Measurements from ENCODE around the gene GPR85. TPM values are rescaled to one million over a fixed set of nuclear protein-coding genes. Genes with fewer than 3 reads are reported as not detected.

The GPR85 gene
- total RNA-seq, 2 donors from 2014 or later = not detected

GRCh38 chr7:113099284-113099919, 12.8 kb upstream of the GPR85 start:
- no peaks in the 10 kb centered on the region for H3K4me1 Mint-ChIP-seq
- no peak for ATAC-seq
- no peak overlapping the region for H3K27ac Mint-ChIP-seq
- H3K9me3 ChIP-seq (ENCODE audit: control insufficient read depth, low read length, poor library complexity, severe bottlenecking) = no peaks in the 10 kb centered on the region
- peaks cover 44% of the 10 kb centered on the region for H3K27me3 Mint-ChIP-seq
- H3K4me3 Mint-ChIP-seq = no peak overlapping the region
- DNase-seq = no peak
- peaks cover 5% of the 10 kb centered on the region for H3K36me3 Mint-ChIP-seq (ENCODE audit: low read depth)

DNA sequence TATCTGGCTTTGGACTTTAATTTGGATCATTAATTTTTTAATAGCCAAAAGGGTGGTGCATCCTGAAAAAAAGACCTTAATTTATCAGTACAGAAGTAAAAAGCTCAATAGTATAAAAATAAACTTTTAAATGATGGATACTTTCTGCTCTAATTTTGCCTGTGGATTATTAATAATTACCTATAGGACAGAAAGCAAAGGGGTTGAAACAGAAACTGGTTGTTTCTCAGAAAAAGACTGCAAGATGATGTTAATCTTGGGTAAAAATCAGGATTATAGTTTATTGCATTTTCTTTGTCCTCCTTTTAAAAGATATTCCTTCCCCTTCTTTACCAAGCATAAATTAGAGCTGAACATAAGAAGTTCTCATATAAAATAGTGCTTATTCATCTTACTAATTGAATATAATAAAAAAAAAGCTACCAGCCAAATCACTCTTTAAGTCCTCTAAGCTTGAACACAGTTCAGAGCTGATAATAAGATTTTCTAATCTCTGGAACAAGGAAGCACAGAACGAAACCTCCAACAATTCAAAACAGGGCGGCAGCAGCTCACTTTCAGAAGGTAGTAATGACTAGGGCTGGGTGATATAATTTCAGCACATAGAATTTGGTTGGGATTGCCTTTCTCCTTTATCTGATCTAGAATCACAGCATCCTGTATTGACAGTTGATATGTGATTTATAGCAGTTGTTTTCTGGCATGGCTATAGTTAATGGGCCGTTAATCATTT, 8.1 kb upstream of the GPR85 start:
- H3K4me3 Mint-ChIP-seq = no peak overlapping the region
- no peak for DNase-seq
- no peaks in the 10 kb centered on the region for H3K4me1 Mint-ChIP-seq

DNA sequence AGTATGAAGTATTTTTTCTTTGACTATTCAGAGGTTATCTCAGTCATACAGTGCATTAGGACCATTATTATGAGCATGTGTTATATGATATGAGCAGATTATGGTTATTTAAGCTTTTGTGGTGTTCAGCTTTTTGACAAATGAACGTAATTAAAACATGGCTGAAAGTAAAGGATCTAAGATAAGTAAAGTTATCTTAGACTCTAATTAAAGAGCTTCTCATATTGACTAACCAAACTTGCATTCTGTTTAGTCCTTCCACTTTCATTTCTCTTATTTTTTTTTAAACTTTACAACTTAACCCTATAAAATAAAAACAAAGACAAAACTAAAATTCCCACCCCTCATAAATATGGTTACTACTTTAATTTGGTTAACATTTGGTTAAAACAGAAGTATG, 6.9 kb upstream of the GPR85 start:
- H3K4me3 Mint-ChIP-seq = no peak overlapping the region
- no peak overlapping the region for H3K27ac Mint-ChIP-seq
- no peaks in the 10 kb centered on the region for H3K9me3 ChIP-seq (ENCODE audit: control insufficient read depth, low read length, poor library complexity, severe bottlenecking)
- no peaks in the 10 kb centered on the region for H3K36me3 Mint-ChIP-seq (ENCODE audit: low read depth)
- H3K27me3 Mint-ChIP-seq = peaks cover 48% of the 10 kb centered on the region
- DNase-seq (no peak), ATAC-seq (no peak)
- no peaks in the 10 kb centered on the region for H3K4me1 Mint-ChIP-seq

More for the DNA sequence above, 8.1 kb upstream of the GPR85 start:
- Mint-ChIP-seq H3K27me3 (peaks cover 48% of the 10 kb centered on the region), H3K27ac (no peak overlapping the region), H3K36me3 (ENCODE audit: low read depth) (no peaks in the 10 kb centered on the region)
- H3K9me3 ChIP-seq (ENCODE audit: control insufficient read depth, low read length, poor library complexity, severe bottlenecking) = no peaks in the 10 kb centered on the region
- no peak for ATAC-seq

GRCh38 chr7:113092762-113093161, 6.1 kb upstream of the GPR85 start:
- H3K4me3 Mint-ChIP-seq = no peak overlapping the region
- DNase-seq = no peak
- H3K4me1 Mint-ChIP-seq = no peaks in the 10 kb centered on the region
- H3K27ac Mint-ChIP-seq = no peak overlapping the region
- H3K9me3 ChIP-seq (ENCODE audit: control insufficient read depth, low read length, poor library complexity, severe bottlenecking) = no peaks in the 10 kb centered on the region
- no peaks in the 10 kb centered on the region for H3K36me3 Mint-ChIP-seq (ENCODE audit: low read depth)
- peaks cover 56% of the 10 kb centered on the region for H3K27me3 Mint-ChIP-seq
- no peak for ATAC-seq

GRCh38 chr7:113087071-113087998, 708 bp upstream of the GPR85 start:
- ATAC-seq = peak; percentile 65

DNA sequence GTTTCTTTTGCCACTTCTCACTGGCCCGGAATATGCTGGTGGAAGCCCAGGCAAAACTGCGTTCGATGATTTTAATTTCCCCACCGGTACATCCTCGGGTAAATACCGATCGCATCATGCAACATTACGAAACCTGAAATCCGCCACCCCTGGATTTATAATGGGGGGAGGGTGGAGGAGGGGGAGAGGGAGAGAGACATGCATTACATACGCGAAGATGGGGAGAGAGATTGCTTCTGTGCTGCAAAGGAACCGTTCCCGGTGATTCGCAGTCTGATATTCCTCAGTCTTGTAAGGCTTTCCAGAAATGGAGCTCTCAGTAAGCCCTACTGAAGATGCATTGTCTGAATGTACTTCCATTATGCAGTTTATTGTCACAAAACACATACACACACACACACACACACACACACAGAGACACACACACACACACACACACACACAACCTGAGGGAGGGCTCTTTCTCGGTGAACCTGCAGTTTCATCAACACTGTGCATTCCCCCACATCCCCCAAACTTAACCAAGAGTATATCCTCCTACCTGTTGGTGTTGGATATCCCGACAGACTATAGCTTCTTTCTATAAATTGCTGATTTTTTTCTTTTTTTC, 741 bp downstream of the GPR85 start:
- H3K9me3 ChIP-seq (ENCODE audit: control insufficient read depth, low read length, poor library complexity, severe bottlenecking) = no peaks in the 10 kb centered on the region
- peak; percentile 23 for ATAC-seq
- H3K4me1 Mint-ChIP-seq = peaks cover 7% of the 10 kb centered on the region
- no peak for DNase-seq
- no peaks in the 10 kb centered on the region for H3K36me3 Mint-ChIP-seq (ENCODE audit: low read depth)
- H3K4me3 Mint-ChIP-seq = peak overlapping the region; percentile 63
- H3K27ac Mint-ChIP-seq = no peak overlapping the region
- H3K27me3 Mint-ChIP-seq = peaks cover 53% of the 10 kb centered on the region

More at GRCh38 chr7:113087071-113087998, 708 bp upstream of the GPR85 start:
- no peaks in the 10 kb centered on the region for H3K36me3 Mint-ChIP-seq (ENCODE audit: low read depth)
- no peak overlapping the region for H3K27ac Mint-ChIP-seq
- no peak for DNase-seq
- H3K9me3 ChIP-seq (ENCODE audit: control insufficient read depth, low read length, poor library complexity, severe bottlenecking) = no peaks in the 10 kb centered on the region
- no peak overlapping the region for H3K4me3 Mint-ChIP-seq
- peaks cover 7% of the 10 kb centered on the region for H3K4me1 Mint-ChIP-seq
- H3K27me3 Mint-ChIP-seq = peaks cover 55% of the 10 kb centered on the region

DNA sequence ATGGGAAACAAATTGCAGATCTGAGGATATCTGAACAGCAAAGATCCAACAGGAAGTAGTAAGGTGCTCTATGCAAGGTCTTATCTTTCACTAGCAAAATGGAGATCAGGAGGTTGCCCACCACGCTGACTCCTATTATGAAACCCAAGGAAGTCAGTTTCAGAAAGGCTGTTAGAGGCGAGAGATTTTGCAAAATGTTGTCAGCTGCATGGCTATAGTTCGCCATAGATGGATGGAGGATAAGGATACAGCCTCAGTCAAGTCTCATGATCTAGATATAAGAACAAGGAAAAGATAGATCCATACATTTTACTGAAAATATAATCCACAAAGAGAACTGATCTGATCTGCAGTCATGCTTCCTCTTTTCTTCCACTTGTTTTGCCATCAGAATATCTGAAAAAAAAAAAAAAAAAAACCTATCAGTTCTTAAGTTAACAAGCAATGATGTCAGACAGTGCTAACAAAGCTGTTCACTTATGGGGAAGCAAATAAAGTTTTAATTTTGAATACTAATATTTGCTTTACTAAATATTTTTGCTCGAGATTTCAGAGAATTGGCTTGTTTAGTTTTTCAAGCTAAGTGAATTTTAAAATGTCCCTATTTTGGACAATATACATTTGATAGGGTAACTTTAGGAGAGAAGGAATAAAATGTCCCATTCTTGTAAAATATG, 2.0 kb downstream of the GPR85 start:
- no peak overlapping the region for H3K4me3 Mint-ChIP-seq
- ATAC-seq (no peak), DNase-seq (no peak)
- H3K4me1 Mint-ChIP-seq = peaks cover 7% of the 10 kb centered on the region
- H3K27me3 Mint-ChIP-seq = peaks cover 58% of the 10 kb centered on the region
- H3K36me3 Mint-ChIP-seq (ENCODE audit: low read depth) = no peaks in the 10 kb centered on the region
- H3K9me3 ChIP-seq (ENCODE audit: control insufficient read depth, low read length, poor library complexity, severe bottlenecking) = no peaks in the 10 kb centered on the region
- H3K27ac Mint-ChIP-seq = no peak overlapping the region

GRCh38 chr7:113083816-113084495, 2.7 kb downstream of the GPR85 start:
- Mint-ChIP-seq H3K4me3 (no peak overlapping the region), H3K4me1 (peaks cover 7% of the 10 kb centered on the region), H3K27me3 (peaks cover 61% of the 10 kb centered on the region), H3K36me3 (ENCODE audit: low read depth) (no peaks in the 10 kb centered on the region), H3K27ac (no peak overlapping the region)
- H3K9me3 ChIP-seq (ENCODE audit: control insufficient read depth, low read length, poor library complexity, severe bottlenecking) = no peaks in the 10 kb centered on the region
- DNase-seq (no peak), ATAC-seq (no peak)

GRCh38 chr7:113083132-113083815, 3.4 kb downstream of the GPR85 start:
- peaks cover 7% of the 10 kb centered on the region for H3K4me1 Mint-ChIP-seq
- H3K9me3 ChIP-seq (ENCODE audit: control insufficient read depth, low read length, poor library complexity, severe bottlenecking) = no peaks in the 10 kb centered on the region
- no peaks in the 10 kb centered on the region for H3K36me3 Mint-ChIP-seq (ENCODE audit: low read depth)
- no peak for DNase-seq
- H3K4me3 Mint-ChIP-seq = no peak overlapping the region
- no peak for ATAC-seq
- peaks cover 58% of the 10 kb centered on the region for H3K27me3 Mint-ChIP-seq
- H3K27ac Mint-ChIP-seq = no peak overlapping the region

- no peaks in the 10 kb centered on the region for H3K9me3 ChIP-seq (ENCODE audit: control insufficient read depth, low read length, poor library complexity, severe bottlenecking)
- Mint-ChIP-seq H3K4me1 (no peaks in the 10 kb centered on the region), H3K36me3 (ENCODE audit: low read depth) (no peaks in the 10 kb centered on the region), H3K27ac (no peak overlapping the region), H3K4me3 (no peak overlapping the region), H3K27me3 (peaks cover 26% of the 10 kb centered on the region)
- DNase-seq (no peak), ATAC-seq (no peak)
These were observed 8.3 kb downstream of the GPR85 start for GRCh38 chr7:113078331-113078730.

- no peaks in the 10 kb centered on the region for H3K4me1 Mint-ChIP-seq
- no peak overlapping the region for H3K27ac Mint-ChIP-seq
- DNase-seq = no peak
- H3K4me3 Mint-ChIP-seq = no peak overlapping the region
- no peak for ATAC-seq
- H3K36me3 Mint-ChIP-seq (ENCODE audit: low read depth) = no peaks in the 10 kb centered on the region
- H3K27me3 Mint-ChIP-seq = peaks cover 20% of the 10 kb centered on the region
- no peaks in the 10 kb centered on the region for H3K9me3 ChIP-seq (ENCODE audit: control insufficient read depth, low read length, poor library complexity, severe bottlenecking)
These were observed 9.9 kb downstream of the GPR85 start for GRCh38 chr7:113076703-113077102.

DNA sequence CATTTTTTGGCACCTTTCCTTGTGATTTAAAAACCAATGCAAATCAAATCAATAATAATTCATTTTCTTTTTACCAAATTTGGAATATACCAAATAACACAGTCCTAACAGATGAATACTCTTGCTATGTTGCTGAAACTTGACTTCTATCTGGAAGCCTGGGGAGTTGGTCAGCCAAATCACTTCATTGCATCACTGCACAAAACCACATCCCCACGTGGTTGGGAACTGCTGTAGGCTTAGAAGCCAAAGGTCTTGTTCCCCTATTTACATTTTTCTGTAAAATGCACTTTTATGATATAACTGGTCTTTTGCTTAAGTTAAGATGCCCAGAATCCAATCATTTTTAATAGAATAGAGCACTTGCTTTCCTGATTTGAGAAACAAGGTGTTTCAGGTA, 15.2 kb downstream of the GPR85 start:
- H3K27me3 Mint-ChIP-seq = peaks cover 17% of the 10 kb centered on the region
- no peak for ATAC-seq
- H3K27ac Mint-ChIP-seq = no peak overlapping the region
- no peaks in the 10 kb centered on the region for H3K4me1 Mint-ChIP-seq
- no peaks in the 10 kb centered on the region for H3K36me3 Mint-ChIP-seq (ENCODE audit: low read depth)
- no peaks in the 10 kb centered on the region for H3K9me3 ChIP-seq (ENCODE audit: control insufficient read depth, low read length, poor library complexity, severe bottlenecking)
- no peak overlapping the region for H3K4me3 Mint-ChIP-seq
- no peak for DNase-seq
